ENCODE data around the gene GOPC.

DNA sequence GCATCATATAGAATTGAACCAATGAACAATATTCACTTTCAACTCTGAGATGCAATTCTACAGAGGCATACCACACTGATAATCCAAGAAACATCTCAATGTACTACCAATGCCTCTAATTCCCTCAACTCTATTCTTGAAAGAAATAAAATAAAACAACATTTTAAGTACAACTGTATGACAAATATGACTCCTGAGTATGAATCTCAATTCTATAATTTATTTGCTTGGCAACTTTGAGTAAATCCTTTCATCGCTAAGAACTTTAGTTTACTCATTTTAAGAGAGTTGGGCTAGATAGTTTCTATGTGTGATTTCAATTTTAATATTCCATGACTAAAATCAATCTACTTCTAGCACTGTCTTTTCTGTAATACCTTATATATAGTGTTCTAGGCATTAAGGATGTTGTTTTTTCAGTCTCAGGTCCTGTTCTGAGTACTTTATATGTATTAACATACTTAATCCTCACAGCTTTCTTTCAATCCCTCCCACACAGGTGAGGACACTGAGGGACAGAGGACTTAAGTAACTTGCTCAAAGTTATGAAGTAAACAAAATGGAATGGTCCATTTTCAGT is 33.4 kb downstream of the GOPC start:
- TF ChIP-seq POLR2A (IDR thresholded peaks at IDR 0.05; ENCODE audit: low read depth, low read length) (no peak), JUN (IDR thresholded peaks at IDR 0.05; ENCODE audit: borderline replicate concordance, insufficient read depth, insufficient read length, low read depth) (no peak), MAX (IDR thresholded peaks at IDR 0.05; ENCODE audit: insufficient read depth, insufficient read length) (no peak), EZH2 (IDR thresholded peaks at IDR 0.05; ENCODE audit: borderline replicate concordance, low read depth, low read length, severe bottlenecking) (no peak), POLR2AphosphoS5 (IDR thresholded peaks at IDR 0.05; ENCODE audit: insufficient read depth, low read depth, low read length) (no peak), FOS (IDR thresholded peaks at IDR 0.05; ENCODE audit: borderline replicate concordance, insufficient read depth, low read length) (no peak)
- TF ChIP-seq, protein P1, sequence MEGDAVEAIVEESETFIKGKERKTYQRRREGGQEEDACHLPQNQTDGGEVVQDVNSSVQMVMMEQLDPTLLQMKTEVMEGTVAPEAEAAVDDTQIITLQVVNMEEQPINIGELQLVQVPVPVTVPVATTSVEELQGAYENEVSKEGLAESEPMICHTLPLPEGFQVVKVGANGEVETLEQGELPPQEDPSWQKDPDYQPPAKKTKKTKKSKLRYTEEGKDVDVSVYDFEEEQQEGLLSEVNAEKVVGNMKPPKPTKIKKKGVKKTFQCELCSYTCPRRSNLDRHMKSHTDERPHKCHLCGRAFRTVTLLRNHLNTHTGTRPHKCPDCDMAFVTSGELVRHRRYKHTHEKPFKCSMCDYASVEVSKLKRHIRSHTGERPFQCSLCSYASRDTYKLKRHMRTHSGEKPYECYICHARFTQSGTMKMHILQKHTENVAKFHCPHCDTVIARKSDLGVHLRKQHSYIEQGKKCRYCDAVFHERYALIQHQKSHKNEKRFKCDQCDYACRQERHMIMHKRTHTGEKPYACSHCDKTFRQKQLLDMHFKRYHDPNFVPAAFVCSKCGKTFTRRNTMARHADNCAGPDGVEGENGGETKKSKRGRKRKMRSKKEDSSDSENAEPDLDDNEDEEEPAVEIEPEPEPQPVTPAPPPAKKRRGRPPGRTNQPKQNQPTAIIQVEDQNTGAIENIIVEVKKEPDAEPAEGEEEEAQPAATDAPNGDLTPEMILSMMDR (IDR thresholded peaks at IDR 0.05; ENCODE audit: extremely low read depth in 1 of 2, insufficient read depth in 1 of 2, low read depth in 1 of 2, low read length in 2 of 2), result no peak
